ENCODE measurements around the gene SRA1.

GRCh38 chr5:140603734-140604133, 46.5 kb upstream of the SRA1 start:
- TF ChIP-seq CTCF (IDR thresholded peaks at IDR 0.05; ENCODE audit: low read depth, low read length, missing input control), result no peak
- no peak for TF ChIP-seq RXRA (IDR thresholded peaks at IDR 0.05)
- no peak for TF ChIP-seq REST (IDR thresholded peaks at IDR 0.05)
- TF ChIP-seq ATF3 (IDR thresholded peaks at IDR 0.05), result no peak
- TF ChIP-seq RAD21 (IDR thresholded peaks at IDR 0.05), result no peak
- TF ChIP-seq, protein P1, sequence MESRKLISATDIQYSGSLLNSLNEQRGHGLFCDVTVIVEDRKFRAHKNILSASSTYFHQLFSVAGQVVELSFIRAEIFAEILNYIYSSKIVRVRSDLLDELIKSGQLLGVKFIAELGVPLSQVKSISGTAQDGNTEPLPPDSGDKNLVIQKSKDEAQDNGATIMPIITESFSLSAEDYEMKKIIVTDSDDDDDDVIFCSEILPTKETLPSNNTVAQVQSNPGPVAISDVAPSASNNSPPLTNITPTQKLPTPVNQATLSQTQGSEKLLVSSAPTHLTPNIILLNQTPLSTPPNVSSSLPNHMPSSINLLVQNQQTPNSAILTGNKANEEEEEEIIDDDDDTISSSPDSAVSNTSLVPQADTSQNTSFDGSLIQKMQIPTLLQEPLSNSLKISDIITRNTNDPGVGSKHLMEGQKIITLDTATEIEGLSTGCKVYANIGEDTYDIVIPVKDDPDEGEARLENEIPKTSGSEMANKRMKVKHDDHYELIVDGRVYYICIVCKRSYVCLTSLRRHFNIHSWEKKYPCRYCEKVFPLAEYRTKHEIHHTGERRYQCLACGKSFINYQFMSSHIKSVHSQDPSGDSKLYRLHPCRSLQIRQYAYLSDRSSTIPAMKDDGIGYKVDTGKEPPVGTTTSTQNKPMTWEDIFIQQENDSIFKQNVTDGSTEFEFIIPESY (IDR thresholded peaks at IDR 0.05), result no peak
